GM12872 (cell line): Measurements from ENCODE around the gene KCNH1.

Experiments
- CTCF ChIP-seq: IDR thresholded peaks from 3 replicates; pipeline ENCODE4 v1.5.1; 2011; ENCODE audit warnings: low read depth, mild to moderate bottlenecking, low read length, moderate library complexity; ENCODE audit not compliant: insufficient read depth

Gene KCNH1

GRCh38 chr1:210779269-210779668, 354.7 kb downstream of the KCNH1 start:
- no peak for TF ChIP-seq CTCF

- TF ChIP-seq CTCF: no peak
These were observed 356.0 kb downstream of the KCNH1 start for GRCh38 chr1:210777914-210778313.

- TF ChIP-seq CTCF: no peak
These were observed 357.2 kb downstream of the KCNH1 start for GRCh38 chr1:210776712-210777111.

GRCh38 chr1:210775289-210775688, 358.7 kb downstream of the KCNH1 start:
- TF ChIP-seq CTCF: no peak

- TF ChIP-seq CTCF: no peak
These were observed 360.5 kb downstream of the KCNH1 start for GRCh38 chr1:210773450-210773849.

GRCh38 chr1:210771131-210771530, 362.8 kb downstream of the KCNH1 start:
- TF ChIP-seq CTCF: no peak

GRCh38 chr1:210770396-210770984, 363.5 kb downstream of the KCNH1 start:
- no peak for TF ChIP-seq CTCF

- no peak for TF ChIP-seq CTCF
These were observed 364.5 kb downstream of the KCNH1 start for GRCh38 chr1:210769473-210769872.
